Iris pigment epithelial cell (primary cell): Measurements from ENCODE around the gene SYNJ2.

Experiments used
- DNase-seq: peaks from one replicate; pipeline ENCODE4 v3.0.0-alpha.2; 2011; ENCODE audit warnings: low read depth

Gene SYNJ2

DNA sequence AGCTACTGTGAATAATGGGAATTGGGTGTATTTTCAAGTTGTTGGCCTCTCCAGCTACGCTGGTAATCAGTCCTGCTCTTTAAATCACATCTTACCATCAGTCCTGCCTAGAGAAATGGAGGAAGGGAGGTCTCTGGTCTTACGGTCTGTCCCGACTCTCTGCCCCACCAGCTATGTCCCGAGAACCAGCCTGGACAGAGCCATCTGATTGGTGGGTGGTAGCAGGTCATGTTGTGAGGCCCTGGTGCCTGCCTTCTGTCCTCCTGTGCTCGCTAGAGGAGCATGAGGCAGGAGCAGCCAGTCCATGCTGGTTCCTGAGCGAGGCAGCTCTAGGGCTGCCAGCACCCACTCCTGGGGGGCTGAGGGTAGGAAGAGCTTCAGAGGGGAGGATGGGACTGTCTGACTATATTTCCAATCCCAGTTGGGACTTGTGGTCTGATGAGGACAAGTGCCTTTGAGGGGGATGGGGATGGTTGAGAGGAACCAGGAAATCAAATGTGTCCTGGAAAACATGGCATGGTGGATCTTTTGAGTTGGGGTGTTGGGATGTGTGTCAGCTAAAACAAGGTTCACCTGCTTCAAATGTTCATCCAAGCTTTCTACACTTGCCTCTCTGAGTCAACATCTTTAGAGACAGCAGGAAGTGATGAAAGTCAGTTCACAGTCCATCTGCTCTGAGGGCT is 33.0 kb downstream of the SYNJ2 start:
- peak; percentile 51 for DNase-seq

DNA sequence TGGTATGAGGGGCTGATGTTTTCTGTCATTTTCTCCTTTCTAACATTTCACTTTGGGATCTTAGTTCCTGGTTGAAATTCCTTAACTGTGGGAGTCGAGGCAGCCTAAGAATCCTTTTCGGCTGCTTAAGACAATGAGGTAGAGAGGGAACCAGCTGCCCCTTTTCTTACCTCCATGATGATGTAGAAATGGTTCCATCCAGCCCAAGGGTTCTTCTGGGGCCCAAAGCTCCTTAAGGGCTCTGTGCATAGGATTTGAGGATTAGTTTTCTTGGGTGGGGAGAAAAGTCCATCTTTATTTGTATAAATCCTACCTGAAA is 33.5 kb downstream of the SYNJ2 start:
- no peak for DNase-seq

- no peak for DNase-seq
Measured at GRCh38 chr6:158016571-158017383, 35.1 kb downstream of the SYNJ2 start.

- no peak for DNase-seq
Measured at GRCh38 chr6:158017621-158018040, 36.0 kb downstream of the SYNJ2 start.

- peak; percentile 18 for DNase-seq
Measured at GRCh38 chr6:158018041-158018771, 36.5 kb downstream of the SYNJ2 start.

DNA sequence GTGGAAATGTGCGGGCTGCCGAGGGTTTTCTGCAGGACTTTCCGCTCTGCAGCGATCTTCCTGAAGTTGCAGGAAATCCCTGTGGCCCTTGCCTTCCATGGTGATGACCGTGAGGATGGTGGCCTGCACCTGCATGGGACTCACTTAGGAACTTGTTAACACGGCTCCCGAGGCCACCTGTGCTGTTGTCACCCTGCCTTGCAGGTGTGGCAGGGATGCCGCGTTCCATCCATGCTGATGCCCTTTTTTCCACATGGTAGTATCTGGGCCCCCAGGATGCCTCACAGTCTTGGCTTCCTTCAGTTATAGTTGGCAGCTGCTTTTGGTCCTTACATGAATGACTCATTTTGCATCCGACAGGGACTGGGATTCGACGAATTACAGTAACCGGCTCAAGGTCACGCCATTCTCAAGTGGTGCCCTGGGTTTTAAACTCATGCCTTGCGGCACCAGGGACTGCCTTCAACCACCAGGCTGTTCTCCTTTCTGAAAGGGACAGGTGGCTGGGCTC is 37.2 kb downstream of the SYNJ2 start:
- DNase-seq: peak; percentile 53

DNA sequence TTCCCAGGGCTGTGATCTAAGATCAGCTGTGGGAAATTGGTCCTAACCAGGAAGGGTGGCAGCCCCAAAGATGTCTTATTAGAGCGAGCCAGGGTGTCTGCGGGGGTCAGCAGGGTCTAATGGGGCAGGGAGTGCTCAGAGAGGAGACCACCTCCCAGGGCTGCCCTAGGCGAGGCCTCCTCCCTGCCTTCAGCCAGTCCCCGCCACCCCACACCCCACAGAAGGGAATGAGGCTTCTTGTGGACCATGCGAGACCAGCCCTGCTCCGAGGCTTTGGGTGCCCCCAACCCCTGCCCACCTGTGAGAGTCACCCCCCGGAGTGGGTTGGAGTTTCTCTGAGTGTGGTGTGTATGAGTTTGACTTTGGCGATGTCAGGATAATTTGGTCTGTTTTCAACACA is 37.8 kb downstream of the SYNJ2 start:
- DNase-seq: no peak

DNA sequence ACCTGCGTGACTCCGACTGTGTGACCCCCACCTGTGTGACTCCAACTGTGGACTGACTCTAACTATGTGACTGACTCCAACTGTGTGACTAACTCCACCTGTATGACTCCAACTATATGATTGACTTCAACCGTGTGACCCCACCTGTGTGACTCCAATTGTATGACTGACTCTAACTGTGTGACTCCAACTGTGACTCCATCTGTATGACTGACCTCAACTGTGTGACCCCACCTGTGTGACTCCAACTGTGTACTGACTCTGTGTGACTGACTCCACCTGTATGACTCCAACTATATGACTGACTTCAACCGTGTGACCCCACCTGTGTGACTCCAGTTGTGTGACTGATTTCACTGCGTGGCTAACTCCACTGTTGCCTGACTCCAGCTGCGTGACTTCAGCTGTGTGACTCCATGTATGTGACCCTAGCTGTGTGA is 38.6 kb downstream of the SYNJ2 start:
- DNase-seq: no peak

DNA sequence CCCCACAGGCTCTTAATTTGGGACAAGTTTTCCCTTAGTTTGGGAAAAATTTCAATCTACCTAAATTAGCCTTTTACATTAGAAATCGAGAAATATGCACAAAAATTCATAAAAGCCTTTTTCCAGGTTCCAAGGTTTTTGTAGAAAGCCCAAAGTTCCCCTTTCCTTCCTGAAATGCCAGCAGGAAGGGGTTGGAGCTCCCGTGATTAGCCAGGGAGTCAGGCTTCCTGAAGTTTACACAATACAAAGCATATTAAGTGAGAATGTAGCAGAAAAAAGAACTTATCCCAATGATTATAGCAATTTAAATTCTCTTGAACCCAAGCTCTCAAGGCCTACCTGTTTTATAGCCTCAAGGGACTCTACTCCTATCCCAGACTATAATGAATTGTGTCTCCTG is 39.1 kb downstream of the SYNJ2 start:
- DNase-seq: no peak

GRCh38 chr6:158021376-158021775 is 39.7 kb downstream of the SYNJ2 start:
- no peak for DNase-seq

DNA sequence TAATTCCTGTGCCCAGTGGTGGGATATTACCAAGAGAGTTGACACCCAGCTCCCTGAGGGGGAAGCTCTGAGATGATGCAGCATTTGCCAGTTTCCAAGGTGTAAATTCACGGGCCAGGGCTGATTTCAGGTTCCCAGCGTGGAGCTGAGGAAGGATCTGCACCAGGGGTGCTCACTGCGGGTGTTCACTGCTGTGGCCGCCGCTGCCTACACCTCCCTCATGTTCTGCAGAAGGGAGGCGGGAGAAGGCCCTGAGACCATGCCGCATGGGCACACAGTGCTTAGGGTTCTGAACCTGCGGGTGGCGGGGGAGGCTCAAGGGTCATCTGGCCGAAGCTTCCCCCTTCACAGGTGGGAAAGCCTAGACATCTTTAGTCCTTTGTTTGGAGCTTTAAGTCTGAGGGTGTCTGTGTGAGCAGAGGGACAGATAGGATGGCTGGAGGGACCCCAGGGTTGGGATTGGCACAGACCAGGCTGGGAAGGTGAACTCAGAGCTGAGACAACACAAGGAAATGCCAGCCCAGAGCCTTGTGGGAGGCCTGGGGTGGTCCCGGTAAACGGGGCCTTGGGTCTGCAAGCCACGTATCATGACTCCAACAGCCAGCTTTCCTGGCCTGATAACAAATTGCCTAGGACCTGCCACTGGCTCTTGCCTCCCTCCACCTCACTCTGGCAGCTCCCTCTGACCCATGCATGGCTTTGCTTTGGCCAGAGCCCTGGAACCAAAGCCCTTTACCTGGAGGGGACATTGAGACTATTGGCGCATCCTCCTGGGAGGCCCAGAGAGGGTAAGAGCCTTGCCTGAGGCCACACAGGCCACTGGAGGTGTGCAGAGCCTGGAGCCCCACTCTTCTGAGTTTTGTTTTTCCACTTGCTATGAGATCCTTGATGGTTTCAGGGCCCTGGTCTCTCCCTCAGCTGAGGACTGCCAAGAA is 40.4 kb downstream of the SYNJ2 start:
- no peak for DNase-seq

- no peak for DNase-seq
Measured at GRCh38 chr6:158022749-158023596, 41.3 kb downstream of the SYNJ2 start.

- DNase-seq: no peak
Measured at GRCh38 chr6:158023597-158023939, 41.9 kb downstream of the SYNJ2 start.

DNA sequence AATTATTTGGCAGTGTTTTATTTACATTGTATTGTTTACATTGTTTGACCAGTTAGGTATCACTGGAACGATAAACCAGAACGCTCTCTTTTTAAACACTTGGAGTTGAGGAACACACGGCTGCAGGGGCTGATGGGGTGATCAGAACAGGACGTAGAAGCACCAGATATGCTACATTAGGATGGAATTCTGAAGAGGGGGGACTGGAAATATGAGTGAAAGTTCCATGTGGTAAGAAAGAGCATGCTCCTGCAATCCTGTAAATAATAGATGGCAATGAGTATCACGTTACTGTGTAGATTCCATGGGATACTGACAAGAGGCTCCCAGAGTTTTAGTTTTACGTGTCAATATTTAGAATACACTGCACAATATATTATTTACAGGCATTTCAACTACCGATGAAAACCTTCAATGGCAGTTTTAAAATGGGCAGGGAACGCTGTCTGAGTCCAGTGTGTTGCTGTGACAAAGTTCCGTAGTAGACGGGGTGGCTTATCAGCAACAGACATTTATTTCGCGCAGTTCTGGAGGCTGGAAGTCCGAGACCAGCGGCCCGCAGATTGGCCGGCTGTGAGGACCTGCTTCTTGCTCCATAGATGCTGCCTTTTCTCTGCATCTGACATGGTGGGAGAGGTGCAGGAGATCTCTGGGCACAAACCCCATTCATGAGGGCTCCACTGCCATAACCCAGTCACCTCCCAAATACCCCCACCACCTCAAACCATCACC is 43.1 kb downstream of the SYNJ2 start:
- no peak for DNase-seq

- DNase-seq: peak; percentile 99
Measured at GRCh38 chr6:158026054-158026900, 44.6 kb downstream of the SYNJ2 start.

DNA sequence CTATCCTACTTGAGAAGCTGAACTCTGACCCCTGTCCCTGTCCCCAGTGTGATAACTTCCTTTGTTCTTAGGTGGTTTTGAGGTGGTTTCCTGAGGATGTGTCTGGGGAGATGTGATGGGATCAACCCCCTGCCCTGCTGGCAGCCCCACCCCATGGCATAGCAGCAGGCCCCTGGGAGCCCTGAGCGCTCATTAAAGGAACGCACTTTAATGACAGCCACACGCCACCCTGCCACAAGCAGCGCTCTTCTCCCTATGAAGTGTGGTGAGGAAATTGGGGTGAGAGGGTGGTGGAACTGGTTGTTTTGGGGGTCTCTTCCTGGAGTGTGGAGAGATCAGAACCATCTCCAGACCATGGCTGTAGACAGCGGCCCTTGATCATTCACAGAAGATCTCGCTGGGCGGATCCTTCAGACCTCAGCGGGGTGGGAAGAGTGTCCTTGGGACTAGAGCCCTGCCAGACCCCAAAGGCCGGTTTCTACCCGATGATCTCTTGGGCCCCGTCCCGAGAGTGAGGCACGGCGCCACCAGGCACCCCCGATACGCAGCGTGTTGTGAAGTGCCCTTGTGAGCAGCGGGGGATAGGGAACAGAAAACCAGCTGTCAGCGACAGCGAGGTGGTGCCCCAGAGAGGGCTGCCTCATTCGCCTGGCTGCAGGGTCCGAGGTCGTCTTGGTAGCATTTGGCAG is 45.4 kb downstream of the SYNJ2 start:
- DNase-seq: no peak

- DNase-seq: no peak
Measured at GRCh38 chr6:158027590-158028285, 46.1 kb downstream of the SYNJ2 start.

DNA sequence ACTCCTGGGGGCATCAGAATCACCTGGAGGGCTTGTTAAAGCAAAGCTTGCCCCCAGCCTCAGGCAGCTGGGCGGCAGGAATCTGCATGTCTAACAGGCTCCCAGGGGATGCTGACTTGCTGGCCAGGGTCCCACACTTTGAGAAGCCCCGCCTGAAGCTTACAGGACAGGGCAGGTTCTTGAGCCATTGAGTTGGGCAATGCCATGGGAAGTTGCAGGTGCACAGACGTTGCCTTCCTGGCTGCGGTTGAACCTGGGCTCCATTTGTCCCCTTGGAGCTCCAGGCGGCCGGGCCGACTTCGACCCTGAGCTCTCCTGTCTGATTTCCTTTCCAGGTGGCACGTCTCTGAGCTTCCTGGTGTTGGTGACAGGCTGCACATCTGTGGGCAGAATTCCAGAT is 46.8 kb downstream of the SYNJ2 start:
- no peak for DNase-seq
